GM19240 (cell line): Measurements from ENCODE around the gene A4GALT.
"Not testable (repeated sequence)": the region's sequence is repeated elsewhere in the genome, so short reads cannot be mapped to it uniquely, and the experiment has no call there.

Experiments
- DNase-seq: peaks from one replicate; pipeline ENCODE4 v3.0.0; 2011; ENCODE audit warnings: low spot score; ENCODE audit not compliant: insufficient read length

A4GALT gene

DNA sequence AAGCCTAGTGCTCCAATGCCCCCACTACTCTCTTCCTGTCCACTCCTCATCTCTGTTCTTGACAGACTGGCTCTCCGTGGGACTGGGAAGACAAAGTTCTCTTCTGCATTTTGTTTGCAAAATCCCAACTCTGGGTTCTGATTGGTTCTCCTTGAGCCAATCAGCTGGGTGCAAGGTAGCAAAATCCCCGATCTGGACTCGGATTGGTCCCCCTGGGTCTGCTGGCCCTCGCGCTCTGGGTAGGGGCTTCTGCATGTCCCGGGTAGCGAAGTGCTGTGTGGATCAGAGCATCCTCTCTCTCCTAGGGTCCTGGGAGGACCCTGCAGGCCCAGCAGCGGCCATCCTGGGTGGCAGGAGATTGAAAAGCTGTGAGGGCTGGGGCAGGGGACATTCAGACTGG, 22.3 kb upstream of the A4GALT start:
- no peak for DNase-seq

DNA sequence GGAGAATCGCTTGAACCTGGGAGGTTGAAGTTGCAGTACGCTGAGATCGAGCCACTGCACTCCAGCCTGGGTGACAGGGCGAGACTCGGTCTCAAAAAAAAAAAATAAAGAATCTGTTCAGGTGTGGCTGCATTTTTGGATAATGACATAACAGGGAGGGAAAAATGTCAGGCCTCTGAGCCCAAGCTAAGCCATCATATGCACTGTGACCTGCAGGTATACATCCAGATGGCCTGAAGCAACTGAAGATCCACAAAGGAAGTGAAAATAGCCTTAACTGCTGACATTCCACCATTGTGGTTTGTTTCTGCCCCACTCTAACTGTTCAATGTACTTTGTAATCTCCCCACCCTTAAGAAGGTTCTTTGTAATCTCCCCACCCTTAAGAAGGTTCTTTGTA, 19.6 kb upstream of the A4GALT start:
- DNase-seq, result not testable (repeated sequence)

DNA sequence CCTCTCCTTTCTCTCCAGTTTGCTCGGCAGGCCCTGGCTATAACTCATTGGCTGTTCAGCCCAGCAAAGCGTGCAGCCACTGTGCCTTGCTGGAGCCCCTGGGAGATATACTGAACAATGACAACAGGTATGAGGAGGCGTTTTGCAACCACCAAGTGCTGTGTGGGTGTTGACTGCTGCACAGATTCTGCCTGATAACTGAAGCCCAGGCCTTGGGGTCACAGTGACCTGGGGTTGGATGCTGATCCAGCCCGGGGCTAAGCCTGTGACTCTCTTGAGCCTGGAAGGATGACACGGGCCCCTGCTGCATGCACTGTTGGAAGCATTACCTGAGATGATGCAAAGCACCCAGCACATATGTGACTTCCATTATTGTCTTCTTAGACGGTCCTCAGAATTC, 13.7 kb upstream of the A4GALT start:
- DNase-seq, result no peak

DNA sequence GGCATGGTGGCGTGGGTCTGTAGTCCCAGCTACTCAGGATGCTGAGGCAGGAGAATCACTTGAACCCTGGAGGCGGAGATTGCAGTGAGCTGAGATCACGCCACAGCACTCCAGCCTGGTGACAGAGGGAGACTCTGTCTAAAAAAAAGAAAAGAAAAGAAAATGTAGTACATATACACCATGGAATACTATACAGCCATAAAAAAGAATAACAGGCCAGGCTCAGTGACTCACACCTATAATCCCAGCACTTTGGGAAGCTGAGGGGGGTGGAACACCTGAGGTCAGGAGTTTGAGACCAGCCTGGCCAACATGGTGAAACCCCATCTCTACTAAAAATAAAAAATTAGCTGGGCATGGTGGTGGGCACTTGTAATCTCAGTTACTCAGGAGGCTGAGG, 12.7 kb upstream of the A4GALT start:
- DNase-seq, result not testable (repeated sequence)

DNA sequence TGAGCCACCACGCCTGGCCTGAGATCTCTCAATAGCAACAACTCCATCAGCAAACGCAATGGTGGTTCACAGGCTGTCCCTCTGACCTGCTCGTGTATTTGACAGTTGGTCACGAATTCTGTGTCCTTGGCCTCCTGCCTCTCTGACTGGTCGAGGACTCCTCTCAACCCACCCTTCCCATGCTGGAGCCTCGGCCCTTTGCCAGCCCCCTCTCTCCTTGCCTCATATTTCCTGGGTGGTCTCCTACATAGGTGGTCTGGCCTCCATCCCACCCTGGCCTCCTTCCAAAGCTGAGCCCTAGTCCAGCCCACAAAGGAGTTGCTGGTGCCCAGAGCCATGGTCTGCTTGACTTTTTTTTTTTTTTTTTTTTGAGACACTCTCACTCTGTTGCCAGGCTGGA, 11.4 kb upstream of the A4GALT start:
- no peak for DNase-seq

DNA sequence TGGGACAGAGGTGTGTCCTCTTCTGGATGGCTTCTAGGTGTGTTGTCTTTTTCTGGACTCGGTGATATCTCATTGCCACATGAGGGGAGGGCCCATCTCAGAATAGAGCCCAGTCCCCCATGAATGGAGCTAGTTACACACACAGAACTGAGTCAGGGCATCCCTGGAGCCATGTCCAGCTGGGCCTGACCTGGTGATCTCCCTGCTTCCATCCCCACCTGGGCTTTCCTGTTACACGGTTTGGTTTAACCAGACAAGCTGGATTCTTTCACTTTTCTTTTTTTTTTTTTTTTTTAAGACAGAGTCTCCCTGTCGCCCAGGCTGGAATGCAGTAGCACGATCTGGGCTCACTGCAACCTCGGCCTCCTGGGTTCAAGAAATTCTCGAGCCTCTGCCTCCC, 6.1 kb upstream of the A4GALT start:
- DNase-seq, result no peak

DNA sequence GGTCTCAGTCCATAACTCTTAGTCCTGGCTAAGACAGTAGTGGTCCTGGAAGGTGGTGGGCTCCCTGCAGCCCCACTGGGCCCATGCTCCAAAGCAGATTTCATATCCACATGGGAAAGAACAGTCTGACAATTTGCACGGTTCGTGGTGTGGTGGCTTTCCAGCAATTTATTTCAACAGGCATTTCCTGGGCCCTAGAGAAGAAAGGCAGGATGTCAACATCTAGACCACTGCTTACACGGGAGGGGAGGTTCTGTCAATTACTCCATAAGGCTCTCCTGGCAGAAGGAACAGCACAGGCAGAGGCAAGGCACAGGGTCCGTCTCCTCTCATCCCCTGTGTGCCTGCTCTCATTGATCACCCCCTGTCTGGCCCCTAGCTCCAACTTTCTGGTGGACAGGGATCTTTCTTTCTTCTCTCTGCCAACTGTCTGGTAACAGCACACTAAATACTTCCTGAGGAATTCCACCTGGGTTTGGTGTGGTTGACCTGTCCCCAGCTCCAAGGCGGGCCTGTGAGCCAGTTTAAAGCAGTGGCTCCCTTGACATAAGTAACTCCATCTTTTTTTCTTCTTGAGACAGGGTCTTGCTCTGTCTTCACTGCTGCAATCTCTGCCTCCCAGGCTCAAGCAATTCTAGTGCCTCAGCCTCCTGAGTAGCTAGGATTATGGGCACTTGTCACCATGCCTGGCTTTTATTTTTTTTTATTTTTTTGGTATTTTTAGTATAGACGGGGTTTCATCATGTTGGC, 5.1 kb upstream of the A4GALT start:
- no peak for DNase-seq

DNA sequence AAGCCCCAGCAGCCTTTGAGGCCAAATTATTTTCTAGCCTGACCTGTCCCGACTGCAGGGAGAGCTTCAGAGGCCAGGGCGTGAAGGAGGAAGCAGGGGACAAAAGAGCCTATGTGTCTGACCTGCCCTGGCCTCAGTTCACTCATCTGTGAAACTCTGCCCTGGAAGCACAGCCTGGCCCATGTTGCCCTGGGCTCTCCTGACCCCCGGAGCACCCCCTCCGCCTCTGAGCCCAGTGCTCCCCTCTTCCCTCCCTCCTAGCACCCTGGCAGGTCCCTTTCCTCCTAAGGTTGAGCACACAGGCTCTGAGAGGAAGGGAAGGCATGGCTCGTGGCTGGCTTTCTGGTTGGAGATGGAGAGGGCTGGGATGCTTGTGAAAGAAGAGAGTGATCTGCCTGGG, 3.4 kb upstream of the A4GALT start:
- no peak for DNase-seq

DNA sequence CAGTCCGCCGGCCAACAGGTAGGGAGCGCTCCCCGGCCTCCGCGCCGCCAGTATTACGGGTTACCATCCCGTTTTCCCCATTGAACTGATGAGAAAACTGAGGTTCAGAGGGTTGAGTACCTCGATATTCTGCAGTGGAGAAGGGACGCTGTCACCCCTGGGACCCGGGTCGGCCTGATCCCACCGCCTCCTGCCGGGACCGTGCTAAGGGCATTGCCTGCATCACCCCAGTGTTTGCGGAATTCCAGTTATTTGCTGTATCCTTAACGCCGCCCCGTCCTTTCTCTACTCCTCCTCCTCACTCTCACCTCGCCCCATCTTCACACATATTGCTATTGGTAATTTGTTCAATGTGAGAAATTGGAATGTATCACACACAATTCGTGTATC, 370 bp upstream of the A4GALT start:
- DNase-seq, result no peak

DNA sequence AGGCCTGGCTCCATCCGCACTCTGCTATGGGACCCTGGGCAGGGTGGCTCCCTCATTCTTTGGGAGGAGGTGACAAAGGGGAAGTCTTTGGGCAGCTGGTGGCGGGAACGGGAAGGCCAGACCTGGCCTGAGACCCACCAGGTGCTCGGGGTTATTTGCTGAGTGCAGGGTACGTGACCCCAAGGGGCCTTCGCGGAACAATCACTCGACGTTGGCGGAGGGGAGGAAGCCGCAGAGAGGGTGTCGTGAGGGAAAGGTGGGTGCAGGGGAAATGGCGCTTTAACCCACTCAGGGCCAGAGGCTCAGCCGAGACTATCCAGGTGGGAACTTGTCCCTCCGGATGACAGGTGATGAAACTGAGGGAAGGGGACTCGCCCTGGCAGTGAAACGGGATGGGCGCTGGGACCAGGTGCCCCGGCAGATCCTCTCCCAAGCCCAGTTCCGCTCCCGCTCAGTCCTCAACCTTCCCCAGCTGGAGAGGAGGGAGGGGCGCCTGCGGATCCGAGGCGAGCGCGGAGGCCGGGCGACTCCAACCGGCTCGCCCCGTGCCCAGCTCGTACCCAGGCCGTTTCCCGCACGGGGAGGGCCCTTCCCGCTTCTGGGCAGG, 911 bp downstream of the A4GALT start:
- DNase-seq, result no peak

DNA sequence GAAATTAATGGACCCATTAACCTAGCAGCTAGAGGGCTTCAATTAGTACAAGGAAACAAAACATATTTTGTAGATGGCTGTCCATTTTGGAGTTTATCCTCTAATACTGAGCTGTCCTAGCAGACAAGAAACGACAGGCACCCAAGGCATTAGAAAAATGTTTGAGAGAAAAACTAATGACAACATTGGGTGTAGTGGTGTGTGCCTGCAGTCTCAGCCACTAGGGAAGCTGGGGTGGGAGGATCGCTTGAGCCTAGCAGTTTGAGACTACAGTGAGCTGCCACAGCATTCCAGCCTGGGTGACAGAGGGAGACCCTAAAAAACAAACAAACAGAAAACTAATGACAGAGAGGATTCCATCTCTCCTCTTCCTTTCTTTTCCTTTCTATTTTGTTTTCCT, 1.5 kb downstream of the A4GALT start:
- no peak for DNase-seq

DNA sequence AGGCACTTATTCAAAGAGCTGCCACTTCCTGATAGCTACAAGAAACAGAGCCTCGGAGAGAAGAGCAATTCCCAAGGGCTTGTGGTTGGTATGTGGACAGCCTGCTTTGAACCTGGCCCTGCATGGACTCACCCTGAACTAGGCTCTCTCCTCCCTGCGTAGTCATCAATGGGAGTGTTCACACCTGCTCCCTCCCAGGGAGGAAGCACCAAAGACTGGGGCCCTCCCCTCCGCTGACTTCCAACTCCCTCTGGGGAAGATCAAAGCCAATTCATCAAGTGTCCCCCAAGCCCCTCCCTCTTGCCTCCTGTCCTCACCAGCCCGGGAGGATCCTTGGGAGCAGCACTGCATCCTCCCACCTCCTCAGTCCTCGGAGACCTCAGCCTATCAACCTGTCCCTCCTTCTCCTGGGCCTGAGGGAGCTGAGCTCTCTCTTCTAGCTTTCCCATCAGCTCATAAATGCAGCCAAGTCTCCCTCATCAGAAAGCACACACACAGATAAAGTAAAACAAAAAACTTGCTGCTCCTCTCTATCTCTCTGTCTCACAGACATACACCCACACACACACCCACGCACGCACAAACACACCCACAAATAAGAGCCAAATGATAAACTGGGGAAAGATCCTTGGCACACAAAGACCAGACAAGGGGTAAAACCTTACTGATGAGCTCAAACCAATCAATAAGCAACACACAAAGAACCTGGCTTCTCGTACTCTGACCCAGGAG, 3.3 kb downstream of the A4GALT start:
- DNase-seq, result no peak

DNA sequence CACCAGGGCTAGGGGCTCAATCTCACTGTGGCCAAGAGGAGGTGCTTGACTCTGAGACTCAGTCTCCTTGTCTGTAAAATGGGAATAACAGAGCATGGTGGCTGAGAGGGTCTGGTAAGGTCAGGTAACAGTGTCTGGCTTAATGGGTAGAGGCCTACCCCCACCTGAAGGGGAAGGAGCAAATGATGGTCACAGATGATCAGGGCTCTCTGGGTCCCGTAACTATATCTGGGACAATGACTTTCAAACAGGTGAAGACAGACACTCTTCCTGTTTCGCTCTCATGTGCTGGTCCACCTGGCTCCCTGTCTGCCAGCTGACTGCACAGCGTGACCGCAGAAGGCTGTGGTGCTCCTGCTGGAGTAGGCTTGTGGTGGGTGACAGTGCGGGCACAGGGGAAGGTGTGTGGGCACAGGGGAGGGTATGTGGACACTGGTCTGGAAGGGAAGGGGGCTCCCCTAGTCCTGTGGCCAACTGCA, 4.0 kb downstream of the A4GALT start:
- DNase-seq, result no peak

DNA sequence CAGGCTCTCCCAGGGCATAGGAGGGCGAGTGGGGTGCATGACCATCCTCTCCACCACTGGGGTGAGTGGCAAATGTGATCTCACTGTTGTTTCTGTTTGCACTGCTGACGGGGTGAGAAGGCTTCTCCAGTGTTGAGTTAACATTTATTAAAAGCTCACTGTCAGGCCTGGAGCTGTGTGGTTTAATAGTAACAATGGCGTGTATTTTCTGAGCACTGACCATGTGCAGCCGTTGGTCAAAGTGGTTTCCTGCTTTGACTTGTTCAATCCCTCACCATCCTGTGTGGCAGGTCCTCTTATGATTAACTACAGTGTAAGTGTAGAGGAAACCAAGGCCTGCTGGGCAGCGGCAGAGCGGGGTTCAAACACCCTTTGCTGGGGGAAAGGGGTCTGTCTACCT, 4.4 kb downstream of the A4GALT start:
- DNase-seq, result no peak

DNA sequence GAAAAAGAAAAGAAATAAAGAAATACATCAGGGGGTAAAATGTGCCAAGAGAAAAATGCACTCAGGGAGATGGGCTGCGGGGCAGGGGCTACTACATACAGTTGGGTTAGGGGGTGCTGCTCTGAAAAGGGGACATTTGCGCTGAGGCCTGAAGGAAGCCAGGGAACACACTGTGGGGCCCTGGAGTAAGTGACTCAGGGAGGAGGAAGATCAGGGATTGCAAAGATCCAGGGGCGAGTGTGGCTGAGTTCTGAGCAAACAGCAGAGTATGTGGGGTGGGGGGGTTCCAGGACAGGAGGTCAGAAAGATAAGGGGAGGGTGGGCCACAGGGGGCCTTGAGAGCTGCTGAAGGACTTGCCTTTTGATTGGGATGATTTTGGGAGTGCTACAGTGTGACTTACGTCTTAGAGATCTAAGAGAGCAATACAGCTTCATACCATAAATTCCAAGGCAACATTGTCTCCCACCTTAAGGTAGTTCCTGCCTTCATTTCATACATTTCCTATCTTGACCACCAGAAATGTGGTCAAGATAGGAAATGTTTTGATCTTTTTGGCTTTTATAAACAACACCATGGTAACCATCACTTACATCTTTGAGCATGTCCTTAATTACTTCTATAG, 5.8 kb downstream of the A4GALT start:
- no peak for DNase-seq

DNA sequence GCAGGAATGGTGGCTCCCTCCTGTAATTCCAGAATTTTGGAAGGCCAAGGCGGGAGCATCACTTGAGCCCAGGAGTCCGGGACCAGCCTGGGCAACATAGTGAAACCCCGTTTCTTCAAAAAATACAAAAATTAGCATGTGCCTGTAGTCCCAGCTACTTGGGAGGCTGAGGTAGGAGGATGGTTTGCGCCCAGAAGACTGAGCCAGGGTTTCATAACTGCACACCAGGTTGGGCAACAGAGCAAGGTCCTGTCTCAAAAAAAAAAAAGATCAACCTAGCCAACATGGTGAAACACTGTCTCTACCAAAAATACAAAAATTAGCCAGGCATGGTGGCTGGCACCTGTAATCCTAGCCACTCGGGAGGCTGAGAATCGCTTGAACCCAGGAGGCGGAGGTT, 6.4 kb downstream of the A4GALT start:
- no peak for DNase-seq

DNA sequence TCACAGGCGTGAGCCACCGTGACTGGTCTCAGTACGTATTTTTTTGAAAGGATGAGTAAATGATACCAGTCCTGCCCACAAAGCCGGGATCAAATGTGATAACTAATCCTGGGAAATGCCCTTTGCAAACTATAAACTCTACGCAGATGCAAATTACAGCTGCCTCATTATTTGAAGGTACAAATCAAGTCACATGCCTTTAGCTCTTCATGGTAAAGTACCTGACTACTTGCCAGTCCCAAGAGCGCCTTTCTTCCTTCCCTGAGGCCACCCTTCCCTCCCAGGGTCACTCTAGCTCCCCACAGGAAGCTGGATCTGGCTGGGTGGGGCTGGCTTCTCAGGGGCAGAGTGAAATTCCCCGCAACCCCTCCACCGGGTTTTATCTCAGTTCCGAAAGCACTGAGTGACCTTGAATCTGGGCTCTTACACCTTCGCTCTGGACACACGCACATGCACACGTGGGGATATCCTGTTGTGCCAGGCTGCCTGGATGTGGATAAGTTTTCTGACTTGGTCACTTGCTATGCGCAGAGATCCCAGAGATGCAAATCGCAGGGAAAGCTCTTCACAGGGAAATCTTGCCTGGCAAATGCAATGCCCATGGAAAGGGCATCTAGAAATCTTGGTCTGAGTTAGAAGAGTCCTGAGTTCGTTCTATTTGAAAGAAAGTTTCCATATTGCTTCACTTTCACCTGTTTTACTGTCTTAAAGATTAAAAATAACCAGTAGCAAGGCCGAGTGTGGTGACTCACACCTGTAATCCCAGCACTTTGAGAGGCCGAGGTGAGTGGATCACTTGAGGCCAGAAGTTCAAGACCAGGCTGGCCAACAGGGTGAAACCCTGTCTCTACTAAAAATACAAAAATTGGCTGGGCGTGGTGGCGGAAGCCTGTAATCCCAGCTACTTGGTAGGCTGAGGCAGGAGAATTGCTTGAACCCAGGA, 8.5 kb downstream of the A4GALT start:
- no peak for DNase-seq

DNA sequence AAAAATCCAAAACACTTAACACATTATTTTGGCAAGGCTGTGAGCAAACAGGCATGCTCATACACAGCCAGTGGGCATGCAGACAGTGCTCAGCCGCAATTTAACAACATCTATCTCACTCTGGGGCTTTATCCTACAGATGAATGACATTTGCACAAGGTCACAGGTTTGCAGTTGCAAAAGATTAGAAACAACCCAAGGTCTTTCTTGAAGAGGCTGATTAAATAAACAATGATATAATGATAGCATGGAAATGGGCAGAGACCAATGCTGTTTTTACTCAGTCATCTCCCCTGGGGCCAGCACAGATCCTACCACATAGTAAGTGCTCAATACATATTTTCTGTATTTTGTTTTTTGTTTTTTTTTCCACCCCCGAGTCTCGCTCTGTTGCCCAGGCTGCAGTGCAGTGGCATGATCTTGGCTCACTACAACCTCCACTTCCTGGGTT, 9.4 kb downstream of the A4GALT start:
- no peak for DNase-seq

DNA sequence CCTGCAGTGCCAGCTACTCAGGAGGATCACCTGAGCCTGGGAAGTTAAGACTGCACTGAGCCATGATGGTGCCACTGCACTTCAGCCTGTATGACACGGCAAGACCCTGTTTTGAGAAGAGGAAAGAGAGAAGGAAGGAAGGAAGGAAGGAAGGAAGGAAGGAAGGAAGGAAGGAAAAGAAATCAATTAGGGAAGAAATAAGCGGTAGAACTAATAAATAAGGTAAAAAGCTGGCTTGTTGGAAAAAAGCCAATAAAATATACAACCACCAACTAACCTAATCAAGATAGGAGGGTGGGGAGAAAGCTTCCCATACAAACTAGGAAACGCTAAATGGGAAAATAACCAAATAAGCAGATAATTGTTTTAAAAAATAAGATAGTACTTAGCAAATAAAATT, 12.3 kb downstream of the A4GALT start:
- no peak for DNase-seq

DNA sequence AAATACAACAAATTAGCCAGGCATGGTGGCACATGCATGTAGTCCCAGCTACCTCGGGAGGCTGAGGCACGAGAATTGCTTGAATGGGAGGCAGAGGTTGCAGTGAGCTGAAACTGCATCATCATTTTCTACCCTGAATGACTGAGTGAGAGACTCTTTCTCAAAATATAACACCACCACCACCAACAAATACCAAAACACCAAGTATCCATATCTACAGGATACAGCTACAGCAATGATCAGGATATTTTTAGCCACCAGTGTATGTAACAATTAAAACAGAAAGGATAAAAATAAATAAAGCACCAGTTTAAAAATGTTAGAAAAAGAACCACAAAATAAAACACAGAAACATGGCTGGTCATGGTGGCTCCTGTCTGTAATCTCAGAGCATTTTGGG, 13.2 kb downstream of the A4GALT start:
- no peak for DNase-seq

DNA sequence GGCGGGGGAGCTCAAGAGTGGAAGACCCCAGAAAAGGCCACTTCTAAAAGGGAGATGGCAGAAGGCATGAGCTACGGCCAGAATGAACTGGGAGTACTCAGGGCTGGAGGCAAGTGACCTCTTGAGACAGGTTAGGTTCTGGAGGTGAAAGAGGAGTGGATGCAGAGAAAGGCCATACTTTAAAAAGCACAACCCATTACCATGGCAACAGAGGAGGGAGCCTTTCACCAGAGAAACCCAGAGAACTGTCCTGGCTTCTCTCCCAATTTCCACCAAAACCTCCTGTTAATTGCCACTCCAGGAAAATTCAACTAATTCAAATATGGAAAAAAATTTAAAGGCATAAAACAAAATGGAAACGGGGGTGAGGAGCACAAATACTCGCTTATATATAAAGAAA, 15.8 kb downstream of the A4GALT start:
- DNase-seq, result no peak
